Measurements from ENCODE around the gene FOLR2. TPM values are rescaled to one million over a fixed set of nuclear protein-coding genes. Genes with fewer than 3 reads are reported as not detected.

Gene FOLR2
- total and polyA plus RNA-seq, 2 experiments from 2014 or later: not detected

- Histone ChIP-seq H3K36me3 (ENCODE audit: insufficient read depth) (no peaks in the 10 kb centered on the region), H3K4me1 (ENCODE audit: insufficient read depth) (no peaks in the 10 kb centered on the region), H3K9me2 (ENCODE audit: insufficient read depth) (no peaks in the 10 kb centered on the region), H3F3A (replicated peaks; ENCODE audit: low read depth) (no peaks in the 10 kb centered on the region), H3K27ac (ENCODE audit: low read depth) (no peak overlapping the region), H3K4me2 (no peak overlapping the region), H2AFZ (no peak overlapping the region), H3K27me3 (ENCODE audit: insufficient read depth) (no peaks in the 10 kb centered on the region), H3K79me2 (replicated peaks; ENCODE audit: insufficient read depth) (no peaks in the 10 kb centered on the region), H3K4me3 (no peak overlapping the region), H4K20me1 (replicated peaks; ENCODE audit: insufficient read depth) (no peaks in the 10 kb centered on the region)
- Mint-ChIP-seq H3K4me3 (no peak overlapping the region), H3K4me1 (peaks cover 2% of the 10 kb centered on the region), H3K27me3 (ENCODE audit: insufficient read depth, low read depth, poor library complexity) (peaks cover 3% of the 10 kb centered on the region), H3K9me3 (no peaks in the 10 kb centered on the region), H3K36me3 (ENCODE audit: low read depth) (no peaks in the 10 kb centered on the region), H3K27ac (no peak overlapping the region)
- ATAC-seq (no peak), DNase-seq (ENCODE audit: low spot score) (no peak)
- no peak for TF ChIP-seq NANOG (IDR thresholded peaks at IDR 0.05; ENCODE audit: borderline replicate concordance)
- TF ChIP-seq ETS1 (IDR thresholded peaks at IDR 0.05): no peak
- TF ChIP-seq EZH2 (IDR thresholded peaks at IDR 0.05; ENCODE audit: low read depth, unreplicated experiment): no peak
- no peak for TF ChIP-seq CTCF (conservative IDR thresholded peaks at IDR 0.05; ENCODE audit: low read depth in 2 of 2)
- TF ChIP-seq ZNF331 (CRISPR knock-in tag; IDR thresholded peaks at IDR 0.05; ENCODE audit: low read depth): no peak
- no peak for TF ChIP-seq ZNF462 (CRISPR knock-in tag; IDR thresholded peaks at IDR 0.05)
- TF ChIP-seq JUNB (IDR thresholded peaks at IDR 0.05; ENCODE audit: unreplicated experiment): no peak
- no peak for TF ChIP-seq ZNF114 (CRISPR knock-in tag; IDR thresholded peaks at IDR 0.05)
- TF ChIP-seq REST (IDR thresholded peaks at IDR 0.05; ENCODE audit: unreplicated experiment): no peak
- TF ChIP-seq CREB1 (CRISPR knock-in tag; IDR thresholded peaks at IDR 0.05; ENCODE audit: low read depth): no peak
- TF ChIP-seq STAT1 (IDR thresholded peaks at IDR 0.05; ENCODE audit: unreplicated experiment): no peak
Measured at GRCh38 chr11:72179804-72180396, 36.7 kb upstream of the FOLR2 start.

Measured in GM23338 (cell line).